Measurements from ENCODE around the gene KIF11.
"Not testable (repeated sequence)": the region's sequence is repeated elsewhere in the genome, so short reads cannot be mapped to it uniquely, and the experiment has no call there.

The KIF11 gene

GRCh38 chr10:92592761-92593618 is at the start of gene KIF11:
Gene KIF11 (plus strand): TSS chr10:92593130. CDS start chr10:92593376, 246 bp downstream.
- DNase-seq: peak; percentile 98

- peak; percentile 20 for DNase-seq
Observed at GRCh38 chr10:92544296-92544695, 48.6 kb upstream of the KIF11 start.

GRCh38 chr10:92545556-92545955 is 47.4 kb upstream of the KIF11 start:
- no peak for DNase-seq

- DNase-seq: no peak
Observed at GRCh38 chr10:92547676-92548075, 45.3 kb upstream of the KIF11 start.

- DNase-seq: no peak
Observed at GRCh38 chr10:92550924-92551323, 42.0 kb upstream of the KIF11 start.

GRCh38 chr10:92552310-92552709 is 40.6 kb upstream of the KIF11 start:
- DNase-seq: no peak

- DNase-seq: no peak
Observed at GRCh38 chr10:92553959-92554358, 39.0 kb upstream of the KIF11 start.

GRCh38 chr10:92559046-92559445 is 33.9 kb upstream of the KIF11 start:
- DNase-seq: no peak

GRCh38 chr10:92562424-92562823 is 30.5 kb upstream of the KIF11 start:
- DNase-seq: no peak

- no peak for DNase-seq
Observed at GRCh38 chr10:92567952-92568600, 24.9 kb upstream of the KIF11 start.

GRCh38 chr10:92569071-92569470 is 23.9 kb upstream of the KIF11 start:
- no peak for DNase-seq

- not testable (repeated sequence) for DNase-seq
Observed at GRCh38 chr10:92569663-92570062, 23.3 kb upstream of the KIF11 start.

GRCh38 chr10:92571649-92572048 is 21.3 kb upstream of the KIF11 start:
- no peak for DNase-seq

GRCh38 chr10:92572362-92573090 is 20.4 kb upstream of the KIF11 start:
- no peak for DNase-seq

- peak; percentile 40 for DNase-seq
Observed at GRCh38 chr10:92573091-92573797, 19.7 kb upstream of the KIF11 start.

- DNase-seq: peak; percentile 86
Observed at GRCh38 chr10:92573798-92574547, 19.0 kb upstream of the KIF11 start, which contains the start of gene IDE. Gene IDE (minus strand): TSS chr10:92574093. CDS start chr10:92574019, 74 bp downstream.

- DNase-seq: no peak
Observed at GRCh38 chr10:92574548-92575261, 18.2 kb upstream of the KIF11 start.

GRCh38 chr10:92575961-92576360 is 17.0 kb upstream of the KIF11 start:
- no peak for DNase-seq

GRCh38 chr10:92582347-92582746 is 10.6 kb upstream of the KIF11 start:
- DNase-seq: not testable (repeated sequence)

- DNase-seq: peak; percentile 7
Observed at GRCh38 chr10:92590623-92591549, 2.0 kb upstream of the KIF11 start.

Data from CD4-positive, alpha-beta T cell treated with Interleukin-17A for 4 hours (primary cell).